Measurements from ENCODE around the gene URI1.

Gene URI1

GRCh38 chr19:30060531-30061222 is 118.6 kb downstream of the URI1 start:
- no peak for DNase-seq

GRCh38 chr19:30061223-30062064 is 119.4 kb downstream of the URI1 start:
- DNase-seq, result no peak

GRCh38 chr19:30062065-30062906 is 120.2 kb downstream of the URI1 start:
- no peak for DNase-seq

GRCh38 chr19:30062907-30063649 is 121.0 kb downstream of the URI1 start:
- no peak for DNase-seq

GRCh38 chr19:30063650-30064347 is 121.8 kb downstream of the URI1 start:
- DNase-seq, result no peak

GRCh38 chr19:30064348-30064699 is 122.3 kb downstream of the URI1 start:
- no peak for DNase-seq

GRCh38 chr19:30064771-30065494 is 122.9 kb downstream of the URI1 start:
- no peak for DNase-seq

- no peak for DNase-seq
Measured at GRCh38 chr19:30065680-30066606, 123.9 kb downstream of the URI1 start.

Data from SIG-M5 (cell line).